Vagina (tissue), 2 donors: ENCODE results near the gene TTC38.

Source experiments
- POLR2AphosphoS5 ChIP-seq, 2 donors: sonication (generic); formaldehyde crosslinking; IDR thresholded peaks; one replicate each; pipeline ENCODE4 v1.9.0; 2017; ENCODE audit warnings: antibody characterized with exemption in 2 of 2, mild to moderate bottlenecking in 2 of 2, low read depth in 1 of 2; ENCODE audit not compliant: insufficient read depth in 1 of 2
- TF ChIP-seq, protein P1 (sequence below), 3 experiments: fragments of 450-650 bp in 2 of 3; fragments of 200-600 bp in 1 of 3; sonication (generic) in 1 of 3; IDR thresholded peaks; one replicate each; pipeline ENCODE4 v1.5.1; 2017 to 2019; ENCODE audit warnings: antibody characterized with exemption in 3 of 3, mild to moderate bottlenecking in 2 of 3, moderate library complexity in 2 of 3

DNA sequence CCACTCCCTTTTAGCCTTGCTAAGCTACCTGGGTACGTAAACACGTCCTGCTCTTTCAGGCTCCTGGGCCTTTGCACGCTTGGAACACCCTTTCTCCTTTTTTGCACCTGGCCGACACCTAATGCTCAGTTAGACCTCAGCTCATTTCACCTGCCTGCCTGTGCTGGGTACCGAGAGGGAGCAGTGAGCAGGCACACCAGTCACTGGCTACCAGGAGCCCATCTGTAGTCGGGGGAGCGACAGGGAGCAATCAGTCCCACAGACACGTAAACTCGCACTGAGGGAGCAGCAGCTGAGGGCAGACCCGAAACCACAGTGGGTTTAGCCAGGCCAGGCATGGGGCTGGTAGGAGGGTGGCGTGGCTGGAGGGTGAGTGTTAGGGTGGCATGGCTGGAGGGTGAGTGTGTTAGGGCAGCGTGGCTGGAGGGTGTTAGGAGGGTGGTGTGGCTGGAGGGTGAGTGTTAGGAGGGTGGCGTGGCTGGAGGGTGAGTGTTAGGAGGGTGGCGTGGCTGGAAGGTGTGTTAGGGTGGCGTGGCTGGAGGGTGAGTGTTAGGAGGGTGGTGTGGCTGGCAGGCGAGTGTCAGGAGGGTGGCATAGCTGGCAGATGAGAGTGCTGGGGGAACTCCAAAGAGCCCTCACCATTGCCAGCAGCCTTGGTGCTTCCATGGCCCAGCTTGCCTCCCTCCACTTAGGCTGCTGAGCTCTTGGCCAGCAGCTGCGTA is 22.5 kb downstream of the TTC38 start:
- TF ChIP-seq, protein P1, sequence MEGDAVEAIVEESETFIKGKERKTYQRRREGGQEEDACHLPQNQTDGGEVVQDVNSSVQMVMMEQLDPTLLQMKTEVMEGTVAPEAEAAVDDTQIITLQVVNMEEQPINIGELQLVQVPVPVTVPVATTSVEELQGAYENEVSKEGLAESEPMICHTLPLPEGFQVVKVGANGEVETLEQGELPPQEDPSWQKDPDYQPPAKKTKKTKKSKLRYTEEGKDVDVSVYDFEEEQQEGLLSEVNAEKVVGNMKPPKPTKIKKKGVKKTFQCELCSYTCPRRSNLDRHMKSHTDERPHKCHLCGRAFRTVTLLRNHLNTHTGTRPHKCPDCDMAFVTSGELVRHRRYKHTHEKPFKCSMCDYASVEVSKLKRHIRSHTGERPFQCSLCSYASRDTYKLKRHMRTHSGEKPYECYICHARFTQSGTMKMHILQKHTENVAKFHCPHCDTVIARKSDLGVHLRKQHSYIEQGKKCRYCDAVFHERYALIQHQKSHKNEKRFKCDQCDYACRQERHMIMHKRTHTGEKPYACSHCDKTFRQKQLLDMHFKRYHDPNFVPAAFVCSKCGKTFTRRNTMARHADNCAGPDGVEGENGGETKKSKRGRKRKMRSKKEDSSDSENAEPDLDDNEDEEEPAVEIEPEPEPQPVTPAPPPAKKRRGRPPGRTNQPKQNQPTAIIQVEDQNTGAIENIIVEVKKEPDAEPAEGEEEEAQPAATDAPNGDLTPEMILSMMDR (IDR thresholded peaks at IDR 0.05): no peak
- no peak for TF ChIP-seq POLR2AphosphoS5 (IDR thresholded peaks at IDR 0.05; ENCODE audit: insufficient read depth in 1 of 2, low read depth in 1 of 2)
